SK-N-SH (cell line): ENCODE data around the gene GOLGA5. TPM values are rescaled to one million over a fixed set of nuclear protein-coding genes. Genes with fewer than 3 reads are reported as not detected.
"Not testable (repeated sequence)": the region's sequence is repeated elsewhere in the genome, so short reads cannot be mapped to it uniquely, and the experiment has no call there.

ENCODE experiments used
- CTCF ChIA-PET: fragments of 300-600, 350-600 bp; formaldehyde crosslinking; extraction: SDS; loops from one replicate; lab custom pipeline; 2021; lab: Yijun Ruan, JAX
- POLR2A ChIA-PET: fragments of 350-600 bp; sonication (Branson Sonifier 250); formaldehyde crosslinking; extraction: SDS; loops from one replicate; lab custom pipeline; 2020; ENCODE audit warnings: antibody characterized with exemption, inconsistent platforms; lab: Yijun Ruan, JAX
- DNase-seq: peaks from one replicate; pipeline ENCODE4 v3.0.0; 2012
- H2AFZ ChIP-seq: fragments of 200-600 bp; sonication (generic); 2 replicates; pipeline ENCODE4 v1.8.1; 2016; ENCODE audit warnings: antibody characterized with exemption, mild to moderate bottlenecking, low read depth
- H3F3A ChIP-seq: fragments of 200-600 bp; sonication (generic); replicated peaks from 2 replicates; pipeline ENCODE3; 2016; ENCODE audit warnings: antibody characterized with exemption, mild to moderate bottlenecking; ENCODE audit not compliant: insufficient read depth
- H3K27ac ChIP-seq, 2 experiments: fragments of 200-500 bp in 1 of 2; fragments of 200-600 bp in 1 of 2; sonication (Bioruptor generic) in 1 of 2; sonication (generic), shearing (Covaris generic) in 1 of 2; 2 replicates each; pipeline versions ENCODE4 v1.5.1 to v1.6.1; 2014 to 2016; ENCODE audit warnings: low read depth in 2 of 2, inconsistent platforms in 1 of 2, low read length in 1 of 2, mild to moderate bottlenecking in 1 of 2, mixed read lengths in 1 of 2
- H3K27me3 ChIP-seq: fragments of 200-600 bp; sonication (generic), shearing (Covaris generic); 2 replicates; pipeline ENCODE4 v1.6.1; 2016; ENCODE audit warnings: mixed run types; ENCODE audit not compliant: insufficient read depth
- H3K36me3 ChIP-seq, 2 experiments: fragments of 200-500 bp in 1 of 2; fragments of 200-600 bp in 1 of 2; sonication (Bioruptor generic) in 1 of 2; sonication (generic) in 1 of 2; replicated peaks in 1 of 2; 2 replicates each; pipeline versions ENCODE3 to v1.5.1; 2014 to 2016; ENCODE audit warnings: low read length in 1 of 2, mild to moderate bottlenecking in 1 of 2; ENCODE audit not compliant: insufficient read depth in 2 of 2, control insufficient read depth in 1 of 2
- H3K4me1 ChIP-seq, 2 experiments: fragments of 200-500 bp in 1 of 2; fragments of 200-600 bp in 1 of 2; sonication (Bioruptor generic) in 1 of 2; sonication (generic), shearing (Covaris generic) in 1 of 2; 2 replicates each; pipeline versions ENCODE4 v1.5.1 to v1.6.1; 2014 to 2016; ENCODE audit warnings: low read depth in 1 of 2, low read length in 1 of 2, mixed run types in 1 of 2; ENCODE audit not compliant: insufficient read depth in 2 of 2, control insufficient read depth in 1 of 2
- H3K4me2 ChIP-seq: fragments of 200-600 bp; sonication (generic), shearing (Covaris generic); 2 replicates; pipeline ENCODE4 v1.6.1; 2017; ENCODE audit warnings: mixed run types
- H3K4me3 ChIP-seq, 2 experiments: fragments of 200-500 bp in 1 of 2; fragments of 200-600 bp in 1 of 2; sonication (Bioruptor generic) in 1 of 2; sonication (generic), shearing (Covaris generic) in 1 of 2; 2 replicates each; pipeline versions ENCODE4 v1.5.1 to v1.8.1; 2014 to 2016; ENCODE audit warnings: low read depth in 2 of 2, inconsistent platforms in 1 of 2, low read length in 1 of 2, mild to moderate bottlenecking in 1 of 2, mixed read lengths in 1 of 2, moderate library complexity in 1 of 2
- H3K79me2 ChIP-seq: fragments of 200-600 bp; sonication (generic); 2 replicates; pipeline ENCODE4 v1.8.1; 2017; ENCODE audit warnings: mild to moderate bottlenecking; ENCODE audit not compliant: insufficient read depth
- H3K9ac ChIP-seq: fragments of 200-600 bp; sonication (generic); 2 replicates; pipeline ENCODE4 v1.6.1; 2017; ENCODE audit warnings: mixed run types
- H3K9me2 ChIP-seq: fragments of 200-600 bp; sonication (generic); 2 replicates; pipeline ENCODE4 v1.6.1; 2017; ENCODE audit warnings: mixed run types
- H3K9me3 ChIP-seq: fragments of 200-600 bp; sonication (generic); 2 replicates; pipeline ENCODE4 v1.6.1; 2017; ENCODE audit warnings: mixed run types, mild to moderate bottlenecking, moderate library complexity
- H4K20me1 ChIP-seq: fragments of 200-600 bp; sonication (generic); 2 replicates; pipeline ENCODE4 v1.6.1; 2017; ENCODE audit warnings: mild to moderate bottlenecking, mixed run types; ENCODE audit not compliant: insufficient read depth
- ELF1 ChIP-seq: IDR thresholded peaks from 2 replicates; pipeline ENCODE4 v1.4.0; 2012
- FOSL2 ChIP-seq: IDR thresholded peaks from 2 replicates; pipeline ENCODE4 v1.4.0; 2012; ENCODE audit warnings: low read depth, mild to moderate bottlenecking, moderate library complexity, borderline replicate concordance
- FOXM1 ChIP-seq: IDR thresholded peaks from 2 replicates; pipeline ENCODE4 v1.4.0; 2012; ENCODE audit warnings: low read depth, mild to moderate bottlenecking
- MXI1 ChIP-seq: IDR thresholded peaks from 2 replicates; pipeline ENCODE4 v1.6.1; 2012; ENCODE audit warnings: mild to moderate bottlenecking, low read depth, low read length, improper control_type of control experiment
- NFIC ChIP-seq: IDR thresholded peaks from 2 replicates; pipeline ENCODE4 v1.4.0; 2012; ENCODE audit warnings: borderline replicate concordance
- POLR2AphosphoS5 ChIP-seq: IDR thresholded peaks from 2 replicates; pipeline ENCODE4 v1.6.1; 2012; ENCODE audit warnings: low read depth, low read length
- RCOR1 ChIP-seq: fragments of 150-350 bp; IDR thresholded peaks from 2 replicates; pipeline ENCODE4 v1.6.1; 2017; ENCODE audit warnings: antibody characterized with exemption, low read length
- RXRA ChIP-seq: IDR thresholded peaks from 2 replicates; pipeline ENCODE4 v1.4.0; 2012; ENCODE audit warnings: low read depth, mild to moderate bottlenecking, borderline replicate concordance
- SIN3A ChIP-seq: IDR thresholded peaks from 2 replicates; pipeline ENCODE4 v1.6.1; 2012; ENCODE audit warnings: low read depth, mild to moderate bottlenecking, low read length, moderate library complexity, borderline replicate concordance
- SMC3 ChIP-seq: IDR thresholded peaks from 2 replicates; pipeline ENCODE4 v1.6.1; 2012; ENCODE audit warnings: low read depth, low read length, improper control_type of control experiment
- TAF1 ChIP-seq: IDR thresholded peaks from 2 replicates; pipeline ENCODE4 v1.6.1; 2012; ENCODE audit warnings: low read depth, mild to moderate bottlenecking, low read length, moderate library complexity, borderline replicate concordance
- TCF12 ChIP-seq: IDR thresholded peaks from 2 replicates; pipeline ENCODE4 v1.4.0; 2012
- TEAD4 ChIP-seq: IDR thresholded peaks from 2 replicates; pipeline ENCODE4 v1.4.0; 2012; ENCODE audit warnings: mild to moderate bottlenecking, borderline replicate concordance; ENCODE audit not compliant: insufficient read depth
- YY1 ChIP-seq: IDR thresholded peaks from 2 replicates; pipeline ENCODE4 v1.4.0; 2012; ENCODE audit warnings: low read depth, mild to moderate bottlenecking
- WGBS: methylation state at CpG from one replicate; pipeline ENCODE4 v1.1.6; 2017; ENCODE audit warnings: low lambda C conversion rate; 5-methylcytosine and 5-hydroxymethylcytosine counted together
- polyA plus RNA-seq, 3 experiments: library from polyadenylated mRNA; depleted of rRNA; stranded (reverse); fragments of >200 nt; gene quantifications; 2 replicates each; pipeline ENCODE4 v1.2.3, GENCODE V29; 2012
- TF ChIP-seq, protein P1 (sequence below): fragments of 150-350 bp; IDR thresholded peaks from 2 replicates; pipeline ENCODE4 v1.6.1; 2017; ENCODE audit warnings: antibody characterized with exemption, low read length, low read depth, borderline replicate concordance
- TF ChIP-seq, protein P2 (sequence below): IDR thresholded peaks from 2 replicates; pipeline ENCODE4 v1.6.1; 2012; ENCODE audit warnings: mild to moderate bottlenecking, low read depth, low read length, moderate library complexity

GOLGA5 gene
- polyA plus RNA-seq, 1 of the 3 experiments (the other 2 are of a cell fraction) = 25.6 TPM

DNA sequence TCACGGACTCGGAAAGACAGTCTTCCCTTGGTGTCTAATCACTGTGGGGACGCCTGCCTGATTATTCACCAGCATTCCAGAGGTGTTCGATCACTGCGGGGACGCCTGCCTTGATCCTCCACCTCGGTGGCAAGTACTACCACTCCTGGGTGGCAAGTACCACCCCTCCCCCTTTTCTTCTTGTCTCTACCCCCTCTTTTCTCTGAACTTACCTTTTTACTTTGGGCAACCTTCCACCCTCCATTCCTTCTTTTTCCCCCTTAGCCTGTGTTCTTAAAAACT is 33.6 kb upstream of the GOLGA5 start:
- Histone ChIP-seq H3K4me2 (no peak overlapping the region), H2AFZ (no peak overlapping the region; the same call in 1 of the 2 replicates), H3K79me2 (no peaks in the 10 kb centered on the region), H3K27ac (no peak overlapping the region), H3K9ac (no peak overlapping the region), H3K36me3 (no peaks in the 10 kb centered on the region), H3K9me2 (no peaks in the 10 kb centered on the region), H4K20me1 (no peaks in the 10 kb centered on the region), H3K27me3 (no peaks in the 10 kb centered on the region), H3K4me1 (no peaks in the 10 kb centered on the region), H3K4me3 (no peak overlapping the region), H3F3A (no peaks in the 10 kb centered on the region), H3K9me3 (no peaks in the 10 kb centered on the region)
- 67% methylated on average over 7 of the region's 7 CpGs for WGBS
- CTCF ChIA-PET = no interaction called here
- TF ChIP-seq FOXM1 (no peak), SMC3 (no peak), ELF1 (no peak), TCF12 (no peak), SIN3A (no peak), TEAD4 (no peak), TAF1 (no peak), POLR2AphosphoS5 (no peak), FOSL2 (no peak), NFIC (no peak), RXRA (no peak), RCOR1 (no peak), MXI1 (no peak), YY1 (no peak)
- TF ChIP-seq, protein P1, sequence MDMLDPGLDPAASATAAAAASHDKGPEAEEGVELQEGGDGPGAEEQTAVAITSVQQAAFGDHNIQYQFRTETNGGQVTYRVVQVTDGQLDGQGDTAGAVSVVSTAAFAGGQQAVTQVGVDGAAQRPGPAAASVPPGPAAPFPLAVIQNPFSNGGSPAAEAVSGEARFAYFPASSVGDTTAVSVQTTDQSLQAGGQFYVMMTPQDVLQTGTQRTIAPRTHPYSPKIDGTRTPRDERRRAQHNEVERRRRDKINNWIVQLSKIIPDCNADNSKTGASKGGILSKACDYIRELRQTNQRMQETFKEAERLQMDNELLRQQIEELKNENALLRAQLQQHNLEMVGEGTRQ = no peak
- TF ChIP-seq, protein P2, sequence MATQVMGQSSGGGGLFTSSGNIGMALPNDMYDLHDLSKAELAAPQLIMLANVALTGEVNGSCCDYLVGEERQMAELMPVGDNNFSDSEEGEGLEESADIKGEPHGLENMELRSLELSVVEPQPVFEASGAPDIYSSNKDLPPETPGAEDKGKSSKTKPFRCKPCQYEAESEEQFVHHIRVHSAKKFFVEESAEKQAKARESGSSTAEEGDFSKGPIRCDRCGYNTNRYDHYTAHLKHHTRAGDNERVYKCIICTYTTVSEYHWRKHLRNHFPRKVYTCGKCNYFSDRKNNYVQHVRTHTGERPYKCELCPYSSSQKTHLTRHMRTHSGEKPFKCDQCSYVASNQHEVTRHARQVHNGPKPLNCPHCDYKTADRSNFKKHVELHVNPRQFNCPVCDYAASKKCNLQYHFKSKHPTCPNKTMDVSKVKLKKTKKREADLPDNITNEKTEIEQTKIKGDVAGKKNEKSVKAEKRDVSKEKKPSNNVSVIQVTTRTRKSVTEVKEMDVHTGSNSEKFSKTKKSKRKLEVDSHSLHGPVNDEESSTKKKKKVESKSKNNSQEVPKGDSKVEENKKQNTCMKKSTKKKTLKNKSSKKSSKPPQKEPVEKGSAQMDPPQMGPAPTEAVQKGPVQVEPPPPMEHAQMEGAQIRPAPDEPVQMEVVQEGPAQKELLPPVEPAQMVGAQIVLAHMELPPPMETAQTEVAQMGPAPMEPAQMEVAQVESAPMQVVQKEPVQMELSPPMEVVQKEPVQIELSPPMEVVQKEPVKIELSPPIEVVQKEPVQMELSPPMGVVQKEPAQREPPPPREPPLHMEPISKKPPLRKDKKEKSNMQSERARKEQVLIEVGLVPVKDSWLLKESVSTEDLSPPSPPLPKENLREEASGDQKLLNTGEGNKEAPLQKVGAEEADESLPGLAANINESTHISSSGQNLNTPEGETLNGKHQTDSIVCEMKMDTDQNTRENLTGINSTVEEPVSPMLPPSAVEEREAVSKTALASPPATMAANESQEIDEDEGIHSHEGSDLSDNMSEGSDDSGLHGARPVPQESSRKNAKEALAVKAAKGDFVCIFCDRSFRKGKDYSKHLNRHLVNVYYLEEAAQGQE = no peak
- POLR2A ChIA-PET = no interaction called here
- DNase-seq = no peak

GRCh38 chr14:92763666-92764631 is 30.2 kb upstream of the GOLGA5 start:
- not testable (repeated sequence) for DNase-seq, H3K4me2 ChIP-seq
- CTCF ChIA-PET = interaction anchor here (1.0 to 1.6 kb wide), 3 partner anchors 74 to 79 kb away, joined by 3 to 5 read pairs (median 3); no protein-coding TSS in a partner anchor

GRCh38 chr14:92768236-92768635 is 25.9 kb upstream of the GOLGA5 start:
- H3K9me3 ChIP-seq, H4K20me1 ChIP-seq, H2AFZ ChIP-seq, H3F3A ChIP-seq, H3K9ac ChIP-seq, H3K27ac ChIP-seq, H3K79me2 ChIP-seq, H3K27me3 ChIP-seq, DNase-seq, POLR2A ChIA-PET, H3K4me3 ChIP-seq, H3K36me3 ChIP-seq, H3K9me2 ChIP-seq, H3K4me2 ChIP-seq, H3K4me1 ChIP-seq: not testable (repeated sequence)
- 75% methylated on average over 1 of the region's 1 CpG for WGBS
- CTCF ChIA-PET = interaction anchor here (0.7 to 0.8 kb wide), 2 partner anchors 17 to 63 kb away, joined by 3 to 4 read pairs; no protein-coding TSS in a partner anchor

More at GRCh38 chr14:92763666-92764631, 30.2 kb upstream of the GOLGA5 start:
- 50% methylated on average over 4 of the region's 5 CpGs for WGBS
- H4K20me1 ChIP-seq, H3K9me2 ChIP-seq, H3F3A ChIP-seq, H3K27ac ChIP-seq, H3K79me2 ChIP-seq, POLR2A ChIA-PET, H3K9me3 ChIP-seq, H3K27me3 ChIP-seq, H3K9ac ChIP-seq, H3K4me3 ChIP-seq, H2AFZ ChIP-seq, H3K4me1 ChIP-seq, H3K36me3 ChIP-seq: not testable (repeated sequence)
